WTC11 (cell line): ENCODE results near the gene CERS5. TPM values are rescaled to one million over a fixed set of nuclear protein-coding genes. Genes with fewer than 3 reads are reported as not detected.

ENCODE experiments used
- ATAC-seq: fragments of 200-7000 bp; cut with Tn5 transposase; 2 replicates; pipeline ENCODE4 v1.10.0; 2021; ENCODE audit warnings: mild to moderate bottlenecking, moderate library complexity
- CTCF ChIA-PET: fragments of 300-600 bp; sonication (Branson Sonifier 250); formaldehyde crosslinking; loops from one replicate; lab custom pipeline; 2021; ENCODE audit warnings: antibody characterized with exemption; lab: Charles Lee
- POLR2A ChIA-PET: fragments of 350-600 bp; sonication (Branson Sonifier 250); formaldehyde crosslinking; loops from one replicate; lab custom pipeline; 2021; ENCODE audit warnings: antibody characterized with exemption; lab: Charles Lee
- DNase-seq: peaks from one replicate; pipeline ENCODE4 v3.0.0; 2021; ENCODE audit warnings: low spot score
- H3K27ac Mint-ChIP-seq: 2 replicates; pipeline ENCODE4 v1.8.0; 2021; ENCODE audit warnings: mixed read lengths
- H3K27me3 Mint-ChIP-seq: 2 replicates; pipeline ENCODE4 v1.8.0; 2021; ENCODE audit warnings: low read depth, mild to moderate bottlenecking, moderate library complexity, mixed read lengths
- H3K36me3 Mint-ChIP-seq: 2 replicates; pipeline ENCODE4 v1.8.0; 2021; ENCODE audit warnings: mixed read lengths
- H3K4me1 Mint-ChIP-seq: 2 replicates; pipeline ENCODE4 v1.8.0; 2022; ENCODE audit warnings: mixed read lengths
- H3K4me3 Mint-ChIP-seq: 2 replicates; pipeline ENCODE4 v1.8.0; 2021; ENCODE audit warnings: mild to moderate bottlenecking, moderate library complexity, mixed read lengths
- H3K9me3 Mint-ChIP-seq: 2 replicates; pipeline ENCODE4 v1.8.0; 2021; ENCODE audit warnings: mixed read lengths
- ATF1 ChIP-seq: sonication (generic); formaldehyde crosslinking; IDR thresholded peaks from 2 replicates; pipeline ENCODE4 v1.8.1; 2023; ENCODE audit warnings: mild to moderate bottlenecking, moderate library complexity, missing genetic modification reagents
- CREM ChIP-seq: sonication (generic); formaldehyde crosslinking; IDR thresholded peaks from 2 replicates; pipeline ENCODE4 v1.8.1; 2022; ENCODE audit warnings: mild to moderate bottlenecking, missing genetic modification reagents, moderate library complexity
- E2F4 ChIP-seq: sonication (generic); formaldehyde crosslinking; IDR thresholded peaks from 2 replicates; pipeline ENCODE4 v1.8.1; 2022; ENCODE audit warnings: low read depth, mild to moderate bottlenecking, moderate library complexity, missing genetic modification reagents, borderline replicate concordance
- FOXJ3 ChIP-seq: sonication (generic); formaldehyde crosslinking; IDR thresholded peaks from 2 replicates; pipeline ENCODE4 v1.9.0; 2021; ENCODE audit warnings: missing genetic modification reagents, mild to moderate bottlenecking, borderline replicate concordance
- FOXK1 ChIP-seq: sonication (generic); formaldehyde crosslinking; IDR thresholded peaks from 2 replicates; pipeline ENCODE4 v1.8.0; 2022; ENCODE audit warnings: mild to moderate bottlenecking, moderate library complexity, missing genetic modification reagents
- FOXP1 ChIP-seq: sonication (generic); formaldehyde crosslinking; IDR thresholded peaks from 2 replicates; pipeline ENCODE4 v1.8.0; 2022; ENCODE audit warnings: missing genetic modification reagents, mild to moderate bottlenecking, moderate library complexity, borderline replicate concordance
- GTF2I ChIP-seq: fragments of 250-450 bp; sonication (Bioruptor Pico); conservative IDR thresholded peaks from 2 replicates; pipeline ENCODE4 v1.4.0; 2021; ENCODE audit warnings: mild to moderate bottlenecking
- MLX ChIP-seq: sonication (generic); formaldehyde crosslinking; IDR thresholded peaks from 2 replicates; pipeline ENCODE4 v1.8.1; 2023; ENCODE audit warnings: mild to moderate bottlenecking, missing genetic modification reagents, moderate library complexity
- MXD4 ChIP-seq: fragments of 250-450 bp; sonication (Bioruptor Pico); IDR thresholded peaks from 2 replicates; pipeline ENCODE4 v1.8.0; 2021; ENCODE audit warnings: mild to moderate bottlenecking, moderate library complexity, borderline replicate concordance
- NR1H2 ChIP-seq: sonication (generic); formaldehyde crosslinking; IDR thresholded peaks from 2 replicates; pipeline ENCODE4 v1.9.0; 2021; ENCODE audit warnings: mild to moderate bottlenecking, moderate library complexity, missing genetic modification reagents
- OVOL2 ChIP-seq: fragments of 250-450 bp; sonication (Bioruptor Pico); IDR thresholded peaks from 2 replicates; pipeline ENCODE4 v1.9.0; 2021; ENCODE audit warnings: mild to moderate bottlenecking, borderline replicate concordance
- PRDM15 ChIP-seq: sonication (generic); formaldehyde crosslinking; IDR thresholded peaks from 2 replicates; pipeline ENCODE4 v1.8.0; 2022; ENCODE audit warnings: missing genetic modification reagents
- USF2 ChIP-seq: sonication (generic); formaldehyde crosslinking; IDR thresholded peaks from 2 replicates; pipeline ENCODE4 v1.8.1; 2023; ENCODE audit warnings: mild to moderate bottlenecking, missing genetic modification reagents, moderate library complexity
- ZNF121 ChIP-seq: sonication (generic); formaldehyde crosslinking; IDR thresholded peaks from 2 replicates; pipeline ENCODE4 v1.8.0; 2023; ENCODE audit warnings: missing genetic modification reagents
- ZNF138 ChIP-seq: sonication (generic); formaldehyde crosslinking; conservative IDR thresholded peaks from 2 replicates; pipeline ENCODE4 v1.8.1; 2022; ENCODE audit warnings: mild to moderate bottlenecking, moderate library complexity, missing genetic modification reagents
- ZNF396 ChIP-seq: fragments of 250-450 bp; sonication (Bioruptor Pico); IDR thresholded peaks from 2 replicates; pipeline ENCODE4 v1.8.0; 2021; ENCODE audit warnings: mild to moderate bottlenecking, moderate library complexity, borderline replicate concordance
- ZNF671 ChIP-seq: fragments of 250-450 bp; sonication (Bioruptor Pico); IDR thresholded peaks from 2 replicates; pipeline ENCODE4 v1.8.0; 2021; ENCODE audit warnings: mild to moderate bottlenecking
- total RNA-seq: library from RNA; stranded (reverse); gene quantifications from 3 replicates; pipeline ENCODE4 v1.2.3, GENCODE V29; 2021
- TF ChIP-seq, protein P1 (sequence below): sonication (generic); formaldehyde crosslinking; IDR thresholded peaks from 2 replicates; pipeline ENCODE4 v1.8.0; 2022; ENCODE audit warnings: mild to moderate bottlenecking, missing genetic modification reagents
- TF ChIP-seq, protein P2 (sequence below): sonication (generic); formaldehyde crosslinking; IDR thresholded peaks from 2 replicates; pipeline ENCODE4 v1.8.1; 2022; ENCODE audit warnings: missing genetic modification reagents, borderline replicate concordance
- TF ChIP-seq, protein P3 (sequence below): sonication (generic); formaldehyde crosslinking; IDR thresholded peaks from 2 replicates; pipeline ENCODE4 v1.8.1; 2023; ENCODE audit warnings: mild to moderate bottlenecking, missing genetic modification reagents
- TF ChIP-seq, protein P4 (sequence below): sonication (generic); formaldehyde crosslinking; IDR thresholded peaks from 2 replicates; pipeline ENCODE4 v1.8.0; 2022; ENCODE audit warnings: mild to moderate bottlenecking, missing genetic modification reagents
- TF ChIP-seq, protein P5 (sequence below): sonication (generic); formaldehyde crosslinking; IDR thresholded peaks from 2 replicates; pipeline ENCODE4 v1.8.0; 2022; ENCODE audit warnings: mild to moderate bottlenecking, missing genetic modification reagents

CERS5 gene
- total RNA-seq, 1 experiment from 2014 or later, result 55.8 TPM

DNA sequence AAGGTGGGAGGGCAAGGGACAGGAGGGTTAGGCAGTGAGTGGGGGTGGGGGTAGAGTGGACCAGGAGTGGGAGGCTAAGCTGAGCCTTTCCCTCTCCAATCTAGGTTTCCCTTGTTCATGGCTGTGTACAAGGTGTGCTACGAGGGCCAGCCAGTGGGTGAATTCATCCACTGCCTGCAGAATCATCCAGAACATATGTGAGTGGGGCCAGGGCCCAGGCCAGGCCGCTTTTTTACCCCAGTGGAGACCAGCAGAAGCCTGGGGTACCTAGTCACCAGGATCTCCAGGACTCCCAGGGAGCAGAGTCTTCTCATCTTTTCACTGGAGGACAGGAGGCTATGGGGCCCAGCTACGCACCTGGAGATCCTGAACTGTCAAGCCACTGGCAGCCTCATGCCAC lies 57.9 kb downstream of the CERS5 start (continued):
- TF ChIP-seq, protein P1, sequence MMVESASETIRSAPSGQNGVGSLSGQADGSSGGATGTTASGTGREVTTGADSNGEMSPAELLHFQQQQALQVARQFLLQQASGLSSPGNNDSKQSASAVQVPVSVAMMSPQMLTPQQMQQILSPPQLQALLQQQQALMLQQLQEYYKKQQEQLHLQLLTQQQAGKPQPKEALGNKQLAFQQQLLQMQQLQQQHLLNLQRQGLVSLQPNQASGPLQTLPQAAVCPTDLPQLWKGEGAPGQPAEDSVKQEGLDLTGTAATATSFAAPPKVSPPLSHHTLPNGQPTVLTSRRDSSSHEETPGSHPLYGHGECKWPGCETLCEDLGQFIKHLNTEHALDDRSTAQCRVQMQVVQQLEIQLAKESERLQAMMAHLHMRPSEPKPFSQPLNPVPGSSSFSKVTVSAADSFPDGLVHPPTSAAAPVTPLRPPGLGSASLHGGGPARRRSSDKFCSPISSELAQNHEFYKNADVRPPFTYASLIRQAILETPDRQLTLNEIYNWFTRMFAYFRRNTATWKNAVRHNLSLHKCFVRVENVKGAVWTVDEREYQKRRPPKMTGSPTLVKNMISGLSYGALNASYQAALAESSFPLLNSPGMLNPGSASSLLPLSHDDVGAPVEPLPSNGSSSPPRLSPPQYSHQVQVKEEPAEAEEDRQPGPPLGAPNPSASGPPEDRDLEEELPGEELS, result no peak
- TF ChIP-seq ZNF671 (CRISPR knock-in tag) (no peak), GTF2I (CRISPR knock-in tag) (no peak), MLX (CRISPR knock-in tag) (no peak), OVOL2 (CRISPR knock-in tag) (no peak), FOXK1 (CRISPR knock-in tag) (no peak), FOXP1 (no peak)
- TF ChIP-seq, protein P2, sequence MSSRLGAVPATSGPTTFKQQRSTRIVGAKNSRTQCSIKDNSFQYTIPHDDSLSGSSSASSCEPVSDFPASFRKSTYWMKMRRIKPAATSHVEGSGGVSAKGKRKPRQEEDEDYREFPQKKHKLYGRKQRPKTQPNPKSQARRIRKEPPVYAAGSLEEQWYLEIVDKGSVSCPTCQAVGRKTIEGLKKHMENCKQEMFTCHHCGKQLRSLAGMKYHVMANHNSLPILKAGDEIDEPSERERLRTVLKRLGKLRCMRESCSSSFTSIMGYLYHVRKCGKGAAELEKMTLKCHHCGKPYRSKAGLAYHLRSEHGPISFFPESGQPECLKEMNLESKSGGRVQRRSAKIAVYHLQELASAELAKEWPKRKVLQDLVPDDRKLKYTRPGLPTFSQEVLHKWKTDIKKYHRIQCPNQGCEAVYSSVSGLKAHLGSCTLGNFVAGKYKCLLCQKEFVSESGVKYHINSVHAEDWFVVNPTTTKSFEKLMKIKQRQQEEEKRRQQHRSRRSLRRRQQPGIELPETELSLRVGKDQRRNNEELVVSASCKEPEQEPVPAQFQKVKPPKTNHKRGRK, result no peak
- TF ChIP-seq, protein P3, sequence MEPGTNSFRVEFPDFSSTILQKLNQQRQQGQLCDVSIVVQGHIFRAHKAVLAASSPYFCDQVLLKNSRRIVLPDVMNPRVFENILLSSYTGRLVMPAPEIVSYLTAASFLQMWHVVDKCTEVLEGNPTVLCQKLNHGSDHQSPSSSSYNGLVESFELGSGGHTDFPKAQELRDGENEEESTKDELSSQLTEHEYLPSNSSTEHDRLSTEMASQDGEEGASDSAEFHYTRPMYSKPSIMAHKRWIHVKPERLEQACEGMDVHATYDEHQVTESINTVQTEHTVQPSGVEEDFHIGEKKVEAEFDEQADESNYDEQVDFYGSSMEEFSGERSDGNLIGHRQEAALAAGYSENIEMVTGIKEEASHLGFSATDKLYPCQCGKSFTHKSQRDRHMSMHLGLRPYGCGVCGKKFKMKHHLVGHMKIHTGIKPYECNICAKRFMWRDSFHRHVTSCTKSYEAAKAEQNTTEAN (CRISPR knock-in tag), result no peak

DNA sequence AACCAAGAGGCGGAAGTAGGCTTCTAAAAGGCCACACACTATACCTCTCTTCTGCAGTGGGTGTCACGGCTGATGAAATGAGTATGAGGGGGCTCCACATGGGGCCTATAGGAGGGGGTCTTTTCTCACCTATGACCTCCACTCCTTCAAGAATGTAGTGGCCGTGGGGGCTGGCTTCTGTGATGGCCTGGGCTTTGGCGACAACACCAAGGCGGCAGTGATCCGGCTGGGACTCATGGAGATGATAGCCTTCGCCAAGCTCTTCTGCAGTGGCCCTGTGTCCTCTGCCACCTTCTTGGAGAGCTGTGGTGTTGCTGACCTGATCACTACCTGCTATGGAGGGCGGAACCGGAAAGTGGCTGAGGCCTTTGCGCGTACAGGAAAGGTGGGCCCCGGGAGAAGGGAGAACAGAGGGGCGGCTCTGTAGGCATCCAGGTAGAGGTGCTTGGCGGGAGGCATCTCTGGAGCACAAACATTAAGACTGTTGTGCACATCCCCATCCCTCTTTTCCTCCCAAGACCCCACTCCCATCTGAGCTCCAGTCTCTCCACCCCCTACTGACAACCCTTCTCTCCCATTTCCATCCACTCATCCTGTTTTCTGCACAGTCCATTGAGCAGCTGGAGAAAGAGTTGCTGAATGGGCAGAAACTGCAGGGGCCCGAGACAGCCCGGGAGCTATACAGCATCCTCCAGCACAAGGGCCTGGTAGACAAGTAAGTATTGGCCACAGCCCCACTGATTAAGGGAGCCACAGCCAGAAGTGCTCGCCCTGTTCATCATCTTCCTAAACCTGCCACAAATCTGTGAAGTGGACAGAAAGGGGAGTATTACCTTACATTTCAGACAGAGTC lies 59.5 kb downstream of the CERS5 start:
- Mint-ChIP-seq H3K27me3 (no peaks in the 10 kb centered on the region), H3K4me3 (no peak overlapping the region), H3K9me3 (no peaks in the 10 kb centered on the region), H3K4me1 (peaks cover 31% of the 10 kb centered on the region), H3K27ac (no peak overlapping the region), H3K36me3 (no peaks in the 10 kb centered on the region)
- POLR2A ChIA-PET, result no interaction called here
- no peak for DNase-seq
- CTCF ChIA-PET, result interaction anchor here (0.7 to 1.6 kb wide), 4 partner anchors 21 to 162 kb away, joined by 3 to 4 read pairs (median 3); no protein-coding TSS in a partner anchor
- ATAC-seq, result no peak
- TF ChIP-seq USF2 (no peak), ZNF396 (CRISPR knock-in tag) (no peak), ATF1 (CRISPR knock-in tag) (no peak), FOXJ3 (no peak), GTF2I (CRISPR knock-in tag) (no peak), ZNF121 (no peak), NR1H2 (CRISPR knock-in tag) (no peak), MLX (CRISPR knock-in tag) (no peak), CREM (CRISPR knock-in tag) (no peak), PRDM15 (CRISPR knock-in tag) (no peak), MXD4 (CRISPR knock-in tag) (no peak), E2F4 (no peak), ZNF138 (CRISPR knock-in tag) (no peak)
- TF ChIP-seq, protein P4, sequence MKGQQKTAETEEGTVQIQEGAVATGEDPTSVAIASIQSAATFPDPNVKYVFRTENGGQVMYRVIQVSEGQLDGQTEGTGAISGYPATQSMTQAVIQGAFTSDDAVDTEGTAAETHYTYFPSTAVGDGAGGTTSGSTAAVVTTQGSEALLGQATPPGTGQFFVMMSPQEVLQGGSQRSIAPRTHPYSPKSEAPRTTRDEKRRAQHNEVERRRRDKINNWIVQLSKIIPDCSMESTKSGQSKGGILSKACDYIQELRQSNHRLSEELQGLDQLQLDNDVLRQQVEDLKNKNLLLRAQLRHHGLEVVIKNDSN (CRISPR knock-in tag), result no peak
- TF ChIP-seq, protein P5, sequence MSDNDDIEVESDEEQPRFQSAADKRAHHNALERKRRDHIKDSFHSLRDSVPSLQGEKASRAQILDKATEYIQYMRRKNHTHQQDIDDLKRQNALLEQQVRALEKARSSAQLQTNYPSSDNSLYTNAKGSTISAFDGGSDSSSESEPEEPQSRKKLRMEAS (CRISPR knock-in tag), result no peak
